GM12878 (cell line): ENCODE data around the gene FANCE. TPM values are rescaled to one million over a fixed set of nuclear protein-coding genes. Genes with fewer than 3 reads are reported as not detected.

Source experiments
- BCL11A ChIP-seq: IDR thresholded peaks from 2 replicates; pipeline ENCODE4 v1.6.1; 2011; ENCODE audit warnings: low read depth, low read length
- BRCA1 ChIP-seq: IDR thresholded peaks from 2 replicates; pipeline ENCODE4 v1.6.1; 2011; ENCODE audit warnings: low read depth, low read length, improper control_type of control experiment
- CBFB ChIP-seq: IDR thresholded peaks from 2 replicates; pipeline ENCODE4 v1.6.1; 2016; ENCODE audit warnings: antibody characterized with exemption, low read depth
- DPF2 ChIP-seq: fragments of 450-650 bp; IDR thresholded peaks from 2 replicates; pipeline ENCODE4 v1.6.1; 2017; ENCODE audit warnings: mild to moderate bottlenecking
- EED ChIP-seq: sonication (generic); IDR thresholded peaks from 2 replicates; pipeline ENCODE4 v1.6.1; 2016; ENCODE audit warnings: antibody characterized with exemption, low read depth
- MTA3 ChIP-seq: IDR thresholded peaks from 2 replicates; pipeline ENCODE4 v1.6.1; 2012; ENCODE audit warnings: low read length, inconsistent platforms, borderline replicate concordance
- MXI1 ChIP-seq: fragments of 150-350 bp; IDR thresholded peaks from 2 replicates; pipeline ENCODE4 v1.6.1; 2011; ENCODE audit warnings: low read depth, mild to moderate bottlenecking, inconsistent platforms, low read length, improper control_type of control experiment
- NFYA ChIP-seq: IDR thresholded peaks from 2 replicates; pipeline ENCODE4 v1.6.1; 2011; ENCODE audit warnings: low read depth, mild to moderate bottlenecking, low read length, improper control_type of control experiment, borderline replicate concordance
- NRF1 ChIP-seq: conservative IDR thresholded peaks from 2 replicates; pipeline ENCODE4 v1.6.1; 2011; ENCODE audit warnings: mild to moderate bottlenecking, low read depth, low read length, improper control_type of control experiment
- PKNOX1 ChIP-seq: fragments of 450-650 bp; IDR thresholded peaks from 2 replicates; pipeline ENCODE4 v1.6.1; 2016; ENCODE audit warnings: mild to moderate bottlenecking
- PML ChIP-seq: IDR thresholded peaks from 2 replicates; pipeline ENCODE4 v1.6.1; 2012; ENCODE audit warnings: low read length, inconsistent platforms
- RAD51 ChIP-seq: fragments of 450-650 bp; IDR thresholded peaks from 2 replicates; pipeline ENCODE4 v1.6.1; 2016; ENCODE audit warnings: moderate library complexity, mild to moderate bottlenecking, inconsistent platforms
- SIN3A ChIP-seq: IDR thresholded peaks from 2 replicates; pipeline ENCODE4 v1.6.1; 2012; ENCODE audit warnings: low read depth, low read length, improper control_type of control experiment
- TCF3 ChIP-seq: IDR thresholded peaks from 2 replicates; pipeline ENCODE4 v1.6.1; 2012; ENCODE audit warnings: low read depth, mild to moderate bottlenecking, low read length, borderline replicate concordance; ENCODE audit not compliant: insufficient read depth
- ZNF217 ChIP-seq: fragments of 450-650 bp; IDR thresholded peaks from 2 replicates; pipeline ENCODE4 v1.6.1; 2017; ENCODE audit warnings: antibody characterized with exemption, mild to moderate bottlenecking
- ZZZ3 ChIP-seq: IDR thresholded peaks from 2 replicates; pipeline ENCODE4 v1.6.1; 2011; ENCODE audit warnings: low read depth; ENCODE audit not compliant: control insufficient read depth, insufficient read length
- polyA plus RNA-seq, 11 experiments: library from polyadenylated mRNA; depleted of rRNA in 4 of 11; unstranded in 6 of 11; stranded (reverse) in 5 of 11; fragments of >200 nt; fragmentation: Nextera tagmentation in 4 of 11; fragmentation: Illumina TruSeq in 1 of 11; extraction: Ambion mirVana in 4 of 11; extraction: Trizol in 1 of 11; gene quantifications; 1 replicate in 1 of 11; 2 replicates in 10 of 11; pipeline versions ENCODE4 v1.2.1 to v1.2.3, GENCODE V29; 2011 to 2016; ENCODE audit warnings: inconsistent platforms in 2 of 11, missing spikeins in 2 of 11, low read depth in 1 of 11
- total RNA-seq, 4 experiments: library from RNA; depleted of rRNA in 3 of 4; stranded (reverse); fragments of >200 nt in 3 of 4; fragmentation: Illumina TruSeq in 1 of 4; extraction: Trizol in 1 of 4; gene quantifications; 2 replicates each; pipeline versions ENCODE4 v1.2.1 to v1.2.3, GENCODE V29; 2013 to 2021
- TF ChIP-seq, protein P1 (sequence below): fragments of 450-650 bp; IDR thresholded peaks from 2 replicates; pipeline ENCODE4 v1.6.1; 2014; ENCODE audit warnings: mild to moderate bottlenecking
- TF ChIP-seq, protein P2 (sequence below): fragments of 450-650 bp; formaldehyde crosslinking; IDR thresholded peaks from 2 replicates; pipeline ENCODE4 v1.4.0; 2022; ENCODE audit warnings: mild to moderate bottlenecking, moderate library complexity

FANCE gene
- total and polyA plus RNA-seq, 10 of the 15 experiments (the other 5 are each of a cell fraction or from before 2014, with no cell fraction given), result 3.0 to 13.3 (median 8.1) TPM

DNA sequence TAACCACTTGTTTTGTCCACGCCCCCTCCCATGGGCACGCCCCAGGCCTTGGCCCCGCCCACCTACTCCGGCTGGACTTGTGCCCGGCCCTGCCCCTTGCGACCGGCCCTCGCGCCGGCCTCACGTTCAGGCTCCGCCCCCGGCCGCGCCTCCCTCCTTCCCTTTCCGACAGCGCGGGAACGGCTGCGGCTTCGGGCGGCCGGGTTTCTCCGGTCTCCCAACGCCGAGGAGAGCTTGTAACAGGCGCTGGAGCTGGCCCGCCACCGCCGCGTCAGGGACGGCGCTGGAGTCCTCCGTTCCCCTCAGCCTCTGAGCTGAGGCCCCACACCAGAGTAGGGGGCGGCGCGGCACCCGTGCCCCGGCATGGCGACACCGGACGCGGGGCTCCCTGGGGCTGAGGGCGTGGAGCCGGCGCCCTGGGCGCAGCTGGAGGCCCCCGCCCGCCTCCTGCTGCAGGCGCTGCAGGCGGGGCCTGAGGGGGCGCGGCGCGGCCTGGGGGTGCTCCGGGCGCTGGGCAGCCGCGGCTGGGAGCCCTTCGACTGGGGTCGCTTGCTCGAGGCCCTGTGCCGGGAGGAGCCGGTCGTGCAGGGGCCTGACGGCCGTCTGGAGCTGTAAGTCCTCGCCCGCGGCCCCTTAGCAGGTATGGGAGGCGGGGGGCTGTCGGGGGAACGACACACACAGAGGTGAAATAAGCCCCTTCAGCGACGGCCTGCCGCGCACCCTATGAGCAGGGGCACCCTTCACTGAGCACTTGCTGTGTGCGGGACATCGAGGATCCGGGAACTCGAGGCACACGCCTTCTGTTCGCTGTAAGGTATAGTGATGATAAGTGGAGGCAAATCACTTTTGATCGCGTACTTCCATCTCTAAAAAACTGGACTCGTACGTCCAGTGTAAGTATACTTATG lies at the start of gene FANCE (continued):
- TF ChIP-seq CBFB (no peak), BCL11A (no peak), SIN3A (0 out of 2 replicates have a peak, but pooled peaks have one; percentile 22), MTA3 (no peak), ZNF217 (0 out of 2 replicates have a peak, but pooled peaks have one; percentile 47), PKNOX1 (no peak), RAD51 (no peak), DPF2 (peak; percentile 66), BRCA1 (no peak), PML (no peak), NFYA (no peak), ZZZ3 (no peak), MXI1 (no peak; the same call in none of the 2 replicates), EED (no peak), TCF3 (0 out of 2 replicates have a peak, but pooled peaks have one; percentile 26), NRF1 (no peak)
- TF ChIP-seq, protein P1, sequence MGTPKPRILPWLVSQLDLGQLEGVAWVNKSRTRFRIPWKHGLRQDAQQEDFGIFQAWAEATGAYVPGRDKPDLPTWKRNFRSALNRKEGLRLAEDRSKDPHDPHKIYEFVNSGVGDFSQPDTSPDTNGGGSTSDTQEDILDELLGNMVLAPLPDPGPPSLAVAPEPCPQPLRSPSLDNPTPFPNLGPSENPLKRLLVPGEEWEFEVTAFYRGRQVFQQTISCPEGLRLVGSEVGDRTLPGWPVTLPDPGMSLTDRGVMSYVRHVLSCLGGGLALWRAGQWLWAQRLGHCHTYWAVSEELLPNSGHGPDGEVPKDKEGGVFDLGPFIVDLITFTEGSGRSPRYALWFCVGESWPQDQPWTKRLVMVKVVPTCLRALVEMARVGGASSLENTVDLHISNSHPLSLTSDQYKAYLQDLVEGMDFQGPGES, result no peak
- TF ChIP-seq, protein P2, sequence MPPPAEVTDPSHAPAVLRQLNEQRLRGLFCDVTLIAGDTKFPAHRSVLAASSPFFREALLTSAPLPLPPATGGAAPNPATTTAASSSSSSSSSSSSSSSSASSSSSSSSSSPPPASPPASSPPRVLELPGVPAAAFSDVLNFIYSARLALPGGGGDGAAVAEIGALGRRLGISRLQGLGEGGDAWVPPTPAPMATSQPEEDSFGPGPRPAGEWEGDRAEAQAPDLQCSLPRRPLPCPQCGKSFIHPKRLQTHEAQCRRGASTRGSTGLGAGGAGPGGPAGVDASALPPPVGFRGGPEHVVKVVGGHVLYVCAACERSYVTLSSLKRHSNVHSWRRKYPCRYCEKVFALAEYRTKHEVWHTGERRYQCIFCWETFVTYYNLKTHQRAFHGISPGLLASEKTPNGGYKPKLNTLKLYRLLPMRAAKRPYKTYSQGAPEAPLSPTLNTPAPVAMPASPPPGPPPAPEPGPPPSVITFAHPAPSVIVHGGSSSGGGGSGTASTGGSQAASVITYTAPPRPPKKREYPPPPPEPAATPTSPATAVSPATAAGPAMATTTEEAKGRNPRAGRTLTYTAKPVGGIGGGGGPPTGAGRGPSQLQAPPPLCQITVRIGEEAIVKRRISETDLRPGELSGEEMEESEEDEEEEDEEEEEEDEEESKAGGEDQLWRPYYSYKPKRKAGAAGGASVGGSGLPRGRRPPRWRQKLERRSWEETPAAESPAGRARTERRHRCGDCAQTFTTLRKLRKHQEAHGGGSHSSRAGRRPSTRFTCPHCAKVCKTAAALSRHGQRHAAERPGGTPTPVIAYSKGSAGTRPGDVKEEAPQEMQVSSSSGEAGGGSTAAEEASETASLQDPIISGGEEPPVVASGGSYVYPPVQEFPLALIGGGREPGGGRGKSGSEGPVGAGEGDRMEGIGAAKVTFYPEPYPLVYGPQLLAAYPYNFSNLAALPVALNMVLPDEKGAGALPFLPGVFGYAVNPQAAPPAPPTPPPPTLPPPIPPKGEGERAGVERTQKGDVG (CRISPR knock-in tag), result no peak
